AG04450 (cell line): Measurements from ENCODE around the gene TCFL5. TPM values are rescaled to one million over a fixed set of nuclear protein-coding genes. Genes with fewer than 3 reads are reported as not detected.

Experiments used
- CTCF ChIA-PET: fragments of 300-600, 350-600 bp; formaldehyde crosslinking; extraction: SDS; loops from one replicate; lab custom pipeline; 2022; ENCODE audit warnings: antibody characterized with exemption, inconsistent platforms; lab: Charles Lee
- POLR2A ChIA-PET: fragments of 350-600 bp; formaldehyde crosslinking; extraction: SDS; loops from one replicate; lab custom pipeline; 2021; ENCODE audit warnings: antibody characterized with exemption, inconsistent platforms; lab: Yijun Ruan, JAX
- DNase-seq: peaks from one replicate; pipeline ENCODE4 v3.0.0-alpha.2; 2011; ENCODE audit warnings: low read depth, low spot score
- H3K27ac ChIP-seq: one replicate; pipeline ENCODE4 v1.5.1; 2012; ENCODE audit warnings: low read depth, low read length, control low read depth
- H3K27me3 ChIP-seq: one replicate; pipeline ENCODE4 v1.6.0; 2012; ENCODE audit warnings: low read length; ENCODE audit not compliant: control insufficient read depth, insufficient read depth
- H3K4me3 ChIP-seq: 2 replicates; pipeline ENCODE4 v1.5.1; 2011; ENCODE audit warnings: mild to moderate bottlenecking, low read depth, low read length, control low read depth
- H3K9me3 ChIP-seq: 2 replicates; pipeline ENCODE4 v1.5.1; 2012; ENCODE audit warnings: low read length; ENCODE audit not compliant: control insufficient read depth, insufficient read depth
- polyA plus RNA-seq: library from polyadenylated mRNA; depleted of rRNA; stranded (reverse); fragments of >200 nt; gene quantifications from 2 replicates; pipeline ENCODE4 v1.2.3, GENCODE V29; 2011
- TF ChIP-seq, protein P1 (sequence below): IDR thresholded peaks from 2 replicates; pipeline ENCODE4 v1.5.1; 2011; ENCODE audit warnings: low read depth, low read length, control low read depth, inconsistent platforms

The TCFL5 gene
- polyA plus RNA-seq, 1 experiment, result 9.9 TPM

DNA sequence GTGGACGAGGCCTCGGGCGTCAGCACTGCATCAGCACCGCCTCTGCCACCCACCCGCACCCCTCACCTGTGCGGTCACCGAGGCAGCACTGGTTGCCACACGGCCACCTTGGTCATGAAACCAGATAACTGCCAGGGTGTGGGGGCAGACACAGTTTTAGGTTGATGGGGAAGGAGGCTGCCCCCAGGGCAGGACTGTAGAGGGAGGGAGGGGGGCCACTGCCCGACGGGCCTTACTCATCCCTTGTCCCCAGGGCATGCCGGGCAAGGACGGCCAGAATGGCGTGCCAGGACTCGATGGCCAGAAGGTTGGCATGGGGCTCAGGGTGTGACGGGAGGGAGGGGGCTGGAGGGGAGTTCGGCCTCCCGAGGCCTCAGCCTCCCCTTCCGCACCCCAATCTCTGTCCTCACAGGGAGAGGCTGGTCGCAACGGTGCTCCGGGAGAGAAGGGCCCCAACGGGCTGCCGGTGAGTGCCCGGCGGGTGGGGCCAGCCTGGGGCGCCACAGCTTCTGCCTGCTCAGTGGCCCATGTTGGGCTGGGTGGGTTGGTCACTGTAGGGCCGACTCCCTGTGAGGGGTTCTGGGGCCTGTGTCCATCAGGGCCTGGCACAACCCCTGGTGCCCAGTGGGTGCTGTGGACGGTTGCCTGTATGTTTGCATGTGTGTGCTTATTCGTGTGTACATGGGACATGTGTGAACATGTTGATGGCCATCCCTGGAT is 33.0 kb downstream of the TCFL5 start:
- Histone ChIP-seq H3K9me3 (no peaks in the 10 kb centered on the region), H3K27ac (no peak overlapping the region), H3K27me3 (no peaks in the 10 kb centered on the region), H3K4me3 (no peak overlapping the region)
- CTCF ChIA-PET, result no interaction called here
- TF ChIP-seq, protein P1, sequence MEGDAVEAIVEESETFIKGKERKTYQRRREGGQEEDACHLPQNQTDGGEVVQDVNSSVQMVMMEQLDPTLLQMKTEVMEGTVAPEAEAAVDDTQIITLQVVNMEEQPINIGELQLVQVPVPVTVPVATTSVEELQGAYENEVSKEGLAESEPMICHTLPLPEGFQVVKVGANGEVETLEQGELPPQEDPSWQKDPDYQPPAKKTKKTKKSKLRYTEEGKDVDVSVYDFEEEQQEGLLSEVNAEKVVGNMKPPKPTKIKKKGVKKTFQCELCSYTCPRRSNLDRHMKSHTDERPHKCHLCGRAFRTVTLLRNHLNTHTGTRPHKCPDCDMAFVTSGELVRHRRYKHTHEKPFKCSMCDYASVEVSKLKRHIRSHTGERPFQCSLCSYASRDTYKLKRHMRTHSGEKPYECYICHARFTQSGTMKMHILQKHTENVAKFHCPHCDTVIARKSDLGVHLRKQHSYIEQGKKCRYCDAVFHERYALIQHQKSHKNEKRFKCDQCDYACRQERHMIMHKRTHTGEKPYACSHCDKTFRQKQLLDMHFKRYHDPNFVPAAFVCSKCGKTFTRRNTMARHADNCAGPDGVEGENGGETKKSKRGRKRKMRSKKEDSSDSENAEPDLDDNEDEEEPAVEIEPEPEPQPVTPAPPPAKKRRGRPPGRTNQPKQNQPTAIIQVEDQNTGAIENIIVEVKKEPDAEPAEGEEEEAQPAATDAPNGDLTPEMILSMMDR, result no peak
- DNase-seq, result no peak
- POLR2A ChIA-PET, result no interaction called here

DNA sequence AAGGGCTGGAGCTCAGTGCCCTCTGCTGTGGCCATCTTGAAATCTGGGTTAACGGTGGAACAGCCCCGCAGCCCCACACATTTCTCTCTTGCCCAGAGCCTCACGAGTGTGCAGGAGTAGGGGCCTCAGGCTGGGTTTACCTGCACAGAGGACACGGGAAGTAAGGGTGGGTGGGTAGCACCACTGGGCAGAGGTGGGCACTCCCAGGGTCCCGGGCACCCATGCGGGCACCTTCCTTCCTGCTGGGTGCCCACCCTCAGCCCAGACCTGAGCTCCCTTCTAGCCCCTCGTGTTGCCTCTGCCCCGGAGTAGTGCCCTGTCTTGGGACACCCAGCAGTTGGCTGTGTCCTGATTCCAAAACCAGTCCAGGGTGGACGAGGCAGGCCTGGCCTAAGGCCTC is 33.6 kb downstream of the TCFL5 start:
- Histone ChIP-seq H3K4me3 (no peak overlapping the region), H3K9me3 (no peaks in the 10 kb centered on the region), H3K27me3 (no peaks in the 10 kb centered on the region), H3K27ac (no peak overlapping the region)
- no peak for DNase-seq
- CTCF ChIA-PET, result no interaction called here
- POLR2A ChIA-PET, result no interaction called here
- TF ChIP-seq, protein P1, result no peak

DNA sequence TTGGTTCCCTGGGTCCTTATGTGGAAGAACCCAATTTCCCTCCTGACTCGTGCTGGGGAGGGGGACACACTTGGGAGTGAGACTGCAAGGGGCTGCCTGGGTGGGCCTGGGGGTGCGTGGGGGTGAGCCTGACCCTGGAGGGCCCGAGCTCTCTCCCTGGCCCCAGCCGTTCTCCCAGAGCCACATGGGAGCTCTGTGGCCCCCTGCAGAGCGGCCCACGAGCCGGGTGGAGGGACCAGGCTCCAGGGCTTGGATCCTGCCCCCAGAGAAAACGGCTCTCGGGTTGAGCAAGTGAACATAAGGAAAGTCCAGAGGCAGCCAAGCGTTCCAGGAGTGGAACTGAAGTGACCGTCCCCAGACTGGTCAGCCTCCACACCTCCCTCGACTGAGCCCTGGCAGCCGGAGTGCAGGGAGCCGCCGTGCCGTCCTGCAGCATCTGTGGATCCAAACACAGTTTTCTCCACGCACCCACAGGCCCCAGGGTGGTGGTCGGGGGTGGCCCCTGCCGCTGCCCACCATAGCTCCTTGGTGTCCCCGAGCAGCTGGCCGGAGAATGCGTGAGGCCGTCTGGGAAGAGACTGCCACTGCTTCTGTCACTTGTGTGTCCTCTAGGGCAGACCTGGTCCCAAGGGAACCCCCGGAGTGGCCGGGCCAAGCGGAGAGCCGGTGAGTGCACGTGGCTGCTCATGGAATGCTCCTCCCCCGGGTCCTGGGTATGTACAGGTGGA is 34.1 kb downstream of the TCFL5 start:
- TF ChIP-seq, protein P1, result no peak
- CTCF ChIA-PET, result no interaction called here
- H3K9me3 ChIP-seq, result no peaks in the 10 kb centered on the region
- no peak overlapping the region for H3K27ac ChIP-seq
- H3K27me3 ChIP-seq, result no peaks in the 10 kb centered on the region
- POLR2A ChIA-PET, result no interaction called here
- DNase-seq, result no peak
- H3K4me3 ChIP-seq, result no peak overlapping the region

DNA sequence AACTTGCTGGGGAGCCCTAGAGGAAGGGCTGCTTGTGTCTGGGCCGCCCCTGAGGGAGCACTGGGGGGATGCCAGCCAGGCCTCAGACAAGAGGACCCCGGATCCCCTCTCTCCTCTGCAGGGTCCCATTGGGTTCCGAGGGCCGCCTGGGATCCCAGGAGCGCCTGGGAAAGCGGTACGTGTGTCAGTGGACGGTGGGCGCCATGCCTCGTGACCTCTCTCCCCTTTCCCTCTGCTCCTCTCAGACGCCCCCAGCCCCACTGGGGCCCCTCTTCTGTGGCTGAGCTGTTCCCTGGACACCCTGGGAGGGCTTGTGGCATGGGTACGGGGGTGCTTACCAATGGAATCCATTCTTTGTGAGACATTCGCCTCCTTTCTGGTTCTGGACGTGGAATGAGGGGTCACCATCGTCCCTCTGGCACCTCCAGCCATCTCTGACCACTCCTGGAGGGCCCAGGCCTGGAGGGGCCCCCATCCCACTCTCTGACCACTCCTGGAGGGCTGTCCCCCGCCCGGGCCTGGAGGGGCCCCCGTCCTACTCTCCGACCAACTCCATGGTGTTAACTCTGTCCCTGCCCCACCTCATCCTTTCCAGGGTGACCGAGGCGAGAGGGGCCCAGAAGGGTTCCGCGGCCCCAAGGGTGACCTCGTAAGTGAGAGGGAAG is 34.8 kb downstream of the TCFL5 start:
- H3K9me3 ChIP-seq, result no peaks in the 10 kb centered on the region
- no peak overlapping the region for H3K4me3 ChIP-seq
- no peak for DNase-seq
- no peak overlapping the region for H3K27ac ChIP-seq
- CTCF ChIA-PET, result no interaction called here
- no peaks in the 10 kb centered on the region for H3K27me3 ChIP-seq
- TF ChIP-seq, protein P1, result no peak
- POLR2A ChIA-PET, result no interaction called here
